GM21515 (cell line): ENCODE measurements around the gene DENND2A.
A peak's percentile ranks its signal among the peaks of the same experiment; 100 is the strongest.
"Not testable (repeated sequence)": the region's sequence is repeated elsewhere in the genome, so short reads cannot be mapped to it uniquely, and the experiment has no call there.

Source experiments
- ATAC-seq: cut with Tn5 transposase; IDR thresholded peaks from one replicate; pipeline ENCODE4 v1.9.1; 2021; ENCODE audit not compliant: unreplicated experiment

Gene DENND2A

GRCh38 chr7:140650367-140650766 lies 9.8 kb upstream of the DENND2A start:
- ATAC-seq, result no peak

- no peak for ATAC-seq
Measured at GRCh38 chr7:140649556-140650205, 9.1 kb upstream of the DENND2A start.

GRCh38 chr7:140646931-140647647 lies 6.5 kb upstream of the DENND2A start:
- ATAC-seq, result peak; percentile 80

GRCh38 chr7:140645166-140645900 lies 4.7 kb upstream of the DENND2A start:
- no peak for ATAC-seq

- ATAC-seq, result not testable (repeated sequence)
Measured at GRCh38 chr7:140644761-140645160, 4.1 kb upstream of the DENND2A start.

- no peak for ATAC-seq
Measured at GRCh38 chr7:140643416-140643815, 2.8 kb upstream of the DENND2A start.

GRCh38 chr7:140641524-140642195 lies 1.0 kb upstream of the DENND2A start:
- ATAC-seq, result no peak

- ATAC-seq, result no peak
Measured at GRCh38 chr7:140640060-140640637, 464 bp downstream of the DENND2A start.

GRCh38 chr7:140639366-140640053 lies 1.1 kb downstream of the DENND2A start:
- ATAC-seq, result no peak

GRCh38 chr7:140638173-140638791 lies 2.3 kb downstream of the DENND2A start:
- ATAC-seq, result no peak

- ATAC-seq, result no peak
Measured at GRCh38 chr7:140637400-140637799, 3.2 kb downstream of the DENND2A start.

- ATAC-seq, result no peak
Measured at GRCh38 chr7:140635816-140636215, 4.8 kb downstream of the DENND2A start.

GRCh38 chr7:140635345-140635744 lies 5.3 kb downstream of the DENND2A start:
- no peak for ATAC-seq

GRCh38 chr7:140631602-140632001 lies 9.0 kb downstream of the DENND2A start:
- ATAC-seq, result no peak

GRCh38 chr7:140631021-140631420 lies 9.6 kb downstream of the DENND2A start:
- no peak for ATAC-seq

GRCh38 chr7:140625908-140626868 lies 14.4 kb downstream of the DENND2A start:
- ATAC-seq, result no peak

- not testable (repeated sequence) for ATAC-seq
Measured at GRCh38 chr7:140625192-140625558, 15.4 kb downstream of the DENND2A start.

- ATAC-seq, result no peak
Measured at GRCh38 chr7:140624392-140625191, 16.0 kb downstream of the DENND2A start.
